ENCODE results near the gene MT1G.

GRCh38 chr16:56651586-56651985 lies 16.3 kb downstream of the MT1G start, which contains the start of gene MT1B:
- TF ChIP-seq CTCF (IDR thresholded peaks at IDR 0.05) = no peak
- no peak for TF ChIP-seq POLR2A (IDR thresholded peaks at IDR 0.05)
